GM18508 (cell line): Measurements from ENCODE around the gene EVI5.
"Not testable (repeated sequence)": the region's sequence is repeated elsewhere in the genome, so short reads cannot be mapped to it uniquely, and the experiment has no call there.

Experiments used
- ATAC-seq: cut with Tn5 transposase; IDR thresholded peaks from one replicate; pipeline ENCODE4 v1.9.1; 2021; ENCODE audit warnings: moderate number of reproducible peaks; ENCODE audit not compliant: insufficient read depth, unreplicated experiment

EVI5 gene

GRCh38 chr1:92707292-92707691 lies 77.6 kb downstream of the EVI5 start:
- no peak for ATAC-seq

- ATAC-seq = no peak
These were observed 79.5 kb downstream of the EVI5 start for GRCh38 chr1:92705446-92705845.

GRCh38 chr1:92701147-92701546 lies 83.8 kb downstream of the EVI5 start:
- no peak for ATAC-seq

GRCh38 chr1:92698932-92699331 lies 86.0 kb downstream of the EVI5 start:
- ATAC-seq = no peak

GRCh38 chr1:92695104-92695503 lies 89.8 kb downstream of the EVI5 start:
- no peak for ATAC-seq

GRCh38 chr1:92691925-92692324 lies 93.0 kb downstream of the EVI5 start:
- no peak for ATAC-seq

GRCh38 chr1:92690212-92690906 lies 94.5 kb downstream of the EVI5 start:
- ATAC-seq = no peak

- ATAC-seq = no peak
These were observed 104.9 kb downstream of the EVI5 start for GRCh38 chr1:92679980-92680379.

- no peak for ATAC-seq
These were observed 121.1 kb downstream of the EVI5 start for GRCh38 chr1:92663775-92664174.

GRCh38 chr1:92662048-92662447 lies 122.9 kb downstream of the EVI5 start:
- ATAC-seq = no peak

GRCh38 chr1:92657701-92658100 lies 127.2 kb downstream of the EVI5 start:
- ATAC-seq = no peak

- ATAC-seq = no peak
These were observed 129.6 kb downstream of the EVI5 start for GRCh38 chr1:92655197-92655801.

GRCh38 chr1:92653605-92654381 lies 131.1 kb downstream of the EVI5 start:
- no peak for ATAC-seq

- ATAC-seq = not testable (repeated sequence)
These were observed 144.2 kb downstream of the EVI5 start for GRCh38 chr1:92640686-92641085.

GRCh38 chr1:92638498-92638897 lies 146.4 kb downstream of the EVI5 start:
- no peak for ATAC-seq

- ATAC-seq = not testable (repeated sequence)
These were observed 149.7 kb downstream of the EVI5 start for GRCh38 chr1:92635203-92635602.

GRCh38 chr1:92623187-92623778 lies 161.6 kb downstream of the EVI5 start:
- no peak for ATAC-seq

- no peak for ATAC-seq
These were observed 165.3 kb downstream of the EVI5 start for GRCh38 chr1:92619466-92620189.

- no peak for ATAC-seq
These were observed 183.9 kb downstream of the EVI5 start for GRCh38 chr1:92601044-92601443.

GRCh38 chr1:92599184-92599583 lies 185.7 kb downstream of the EVI5 start:
- ATAC-seq = no peak
